Mucosa of gallbladder (tissue), 1 donor: Measurements from ENCODE around the gene FBXO44. TPM values are rescaled to one million over a fixed set of nuclear protein-coding genes. Genes with fewer than 3 reads are reported as not detected.
"Not testable (repeated sequence)": the region's sequence is repeated elsewhere in the genome, so short reads cannot be mapped to it uniquely, and the experiment has no call there.

Source experiments
- DNase-seq: peaks from one replicate; pipeline ENCODE4 v3.0.0-alpha.2; 2020; ENCODE audit warnings: low spot score
- total RNA-seq: library from RNA; stranded (reverse); gene quantifications from one replicate; pipeline ENCODE4 v1.2.1, GENCODE V29; 2021
- donor health status: DM: no; HTN: no; CAD: no.

Gene FBXO44, protein sequence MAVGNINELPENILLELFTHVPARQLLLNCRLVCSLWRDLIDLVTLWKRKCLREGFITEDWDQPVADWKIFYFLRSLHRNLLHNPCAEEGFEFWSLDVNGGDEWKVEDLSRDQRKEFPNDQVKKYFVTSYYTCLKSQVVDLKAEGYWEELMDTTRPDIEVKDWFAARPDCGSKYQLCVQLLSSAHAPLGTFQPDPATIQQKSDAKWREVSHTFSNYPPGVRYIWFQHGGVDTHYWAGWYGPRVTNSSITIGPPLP
- total RNA-seq: 43.6 TPM

DNA sequence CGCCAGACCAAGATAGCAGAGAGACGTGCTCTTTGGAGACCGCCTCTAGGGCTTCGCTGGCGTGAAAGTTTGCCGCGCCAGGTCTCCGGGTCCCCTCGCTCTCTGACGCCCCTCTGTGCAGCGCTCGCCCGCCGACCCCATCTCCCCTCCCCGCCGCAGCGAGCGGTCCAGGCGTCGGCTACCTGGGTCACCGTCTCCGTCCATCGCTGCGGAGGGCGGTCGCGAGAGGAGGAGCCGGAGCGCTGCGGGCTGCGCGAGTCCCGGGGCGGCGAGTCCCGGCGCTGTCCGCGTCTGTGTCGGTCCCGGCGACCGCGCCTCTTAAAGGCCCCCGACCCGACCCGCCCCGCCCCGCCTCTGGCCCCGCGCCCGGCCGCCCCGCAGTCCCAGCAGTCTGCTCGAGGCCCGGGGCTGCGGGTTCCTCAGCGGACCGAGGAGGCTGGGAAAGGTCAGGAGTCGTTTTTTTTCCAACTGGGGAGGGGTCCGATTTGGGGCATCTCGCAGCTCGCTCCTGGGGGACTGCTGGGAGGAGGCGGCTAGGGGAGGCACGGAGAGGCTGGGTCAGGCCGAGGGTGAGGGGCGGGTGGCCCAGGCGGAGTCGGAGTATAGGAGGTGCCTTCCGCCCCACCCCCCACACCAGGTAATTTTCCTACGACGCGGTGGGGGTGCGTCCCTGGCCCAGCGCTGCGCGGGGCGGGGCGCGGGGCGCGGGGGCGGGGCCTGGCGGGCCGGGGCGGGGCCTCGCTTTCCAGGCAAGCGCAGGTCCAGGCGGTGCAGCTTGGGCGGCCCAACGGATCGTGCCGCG lies at the start of gene FBXO44, which contains the start of gene FBXO2:
TSS of gene FBXO44 (plus strand) at position 741 of the 802 bp plus-strand sequence. CDS start 959 bp downstream, outside the sequence.
TSS of gene FBXO2 (minus strand) at position 293 of the 802 bp plus-strand sequence. CDS start at position 204, 89 bp downstream.
- peak; percentile 66 for DNase-seq

DNA sequence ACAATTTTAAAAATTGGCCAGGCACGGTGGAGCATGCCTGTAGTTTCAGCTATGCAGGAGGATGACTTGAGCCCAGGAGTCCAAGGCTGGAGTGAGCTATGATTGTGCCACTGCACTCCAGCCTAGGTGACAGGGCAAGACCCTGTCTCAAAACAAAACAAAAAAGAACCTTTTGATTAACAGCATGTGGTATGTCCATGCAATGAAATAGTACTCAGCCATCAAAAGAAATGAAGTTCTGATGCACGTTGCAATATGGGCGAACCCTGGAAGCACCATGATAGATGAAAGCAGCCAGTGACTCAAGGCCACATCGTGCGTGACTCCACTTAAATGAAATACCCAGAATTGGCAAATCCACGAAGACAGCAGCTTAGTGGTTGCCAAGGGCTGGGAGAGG lies 47.9 kb upstream of the FBXO44 start:
- DNase-seq: no peak

DNA sequence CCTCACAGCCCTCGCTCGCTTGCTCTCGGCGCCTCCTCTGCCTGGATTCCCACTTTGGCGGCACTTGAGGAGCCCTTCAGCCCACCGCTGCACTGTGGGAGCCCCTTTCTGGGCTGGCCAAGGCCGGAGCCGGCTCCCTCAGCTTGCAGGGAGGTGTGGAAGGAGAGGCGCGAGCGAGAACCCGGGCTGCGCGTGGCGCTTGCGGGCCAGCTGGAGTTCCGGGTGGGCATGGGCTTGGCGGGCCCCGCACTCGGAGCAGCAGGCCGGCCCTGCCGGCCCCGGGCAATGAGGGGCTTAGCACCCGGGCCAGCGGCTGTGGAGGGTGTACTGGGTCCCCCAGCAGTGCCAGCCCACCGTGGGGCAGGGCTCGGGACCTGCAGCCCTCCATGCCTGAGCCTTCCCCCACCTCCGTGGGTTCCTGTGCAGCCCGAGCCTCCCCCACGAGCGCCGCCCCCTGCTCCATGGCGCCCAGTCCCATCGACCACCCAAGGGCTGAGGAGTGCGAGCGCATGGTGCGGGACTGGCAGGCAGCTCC lies 46.0 kb upstream of the FBXO44 start:
- DNase-seq: not testable (repeated sequence)

DNA sequence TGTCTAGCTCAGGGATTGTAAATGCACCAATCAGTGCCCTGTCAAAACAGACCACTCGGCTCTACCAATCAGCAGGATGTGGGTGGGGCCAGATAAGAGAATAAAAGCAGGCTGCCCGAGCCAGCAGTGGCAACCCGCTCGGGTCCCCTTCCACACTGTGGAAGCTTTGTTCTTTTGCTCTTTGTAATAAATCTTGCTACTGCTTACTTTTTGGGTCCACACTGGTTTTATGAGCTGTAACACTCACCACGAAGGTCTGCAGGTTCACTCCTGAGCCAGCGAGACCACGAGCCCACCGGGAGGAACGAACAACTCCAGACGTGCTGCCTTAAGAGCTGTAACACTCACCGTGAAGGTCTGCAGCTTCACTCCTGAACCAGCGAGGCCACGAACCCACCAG lies 45.3 kb upstream of the FBXO44 start:
- DNase-seq: not testable (repeated sequence)

DNA sequence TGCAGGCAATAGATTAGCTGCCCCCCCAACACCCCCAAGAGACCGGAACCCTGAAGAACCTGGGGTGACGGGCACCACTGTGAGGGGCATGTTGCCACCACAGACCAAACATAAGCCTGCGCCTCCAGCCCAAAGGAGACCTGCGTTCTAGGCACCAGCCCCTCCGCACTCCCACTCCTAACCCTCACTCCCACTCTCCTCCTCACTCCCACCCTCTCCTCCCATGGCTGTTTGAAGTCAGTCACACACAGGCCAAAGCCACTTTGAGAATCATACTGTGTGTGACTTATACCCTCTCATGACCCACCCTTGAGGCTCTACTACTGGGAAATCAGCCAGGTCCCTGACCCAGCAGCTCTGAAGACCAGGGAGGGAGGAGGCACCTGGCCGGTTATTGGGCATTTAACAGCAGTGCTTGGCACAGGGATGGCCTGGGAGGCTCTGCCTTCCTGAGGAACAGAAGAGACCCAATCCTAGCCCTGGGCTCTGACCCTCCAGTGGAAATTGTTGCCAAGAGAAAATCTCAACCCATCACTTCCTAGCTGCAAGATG lies 44.0 kb upstream of the FBXO44 start:
- DNase-seq: no peak

DNA sequence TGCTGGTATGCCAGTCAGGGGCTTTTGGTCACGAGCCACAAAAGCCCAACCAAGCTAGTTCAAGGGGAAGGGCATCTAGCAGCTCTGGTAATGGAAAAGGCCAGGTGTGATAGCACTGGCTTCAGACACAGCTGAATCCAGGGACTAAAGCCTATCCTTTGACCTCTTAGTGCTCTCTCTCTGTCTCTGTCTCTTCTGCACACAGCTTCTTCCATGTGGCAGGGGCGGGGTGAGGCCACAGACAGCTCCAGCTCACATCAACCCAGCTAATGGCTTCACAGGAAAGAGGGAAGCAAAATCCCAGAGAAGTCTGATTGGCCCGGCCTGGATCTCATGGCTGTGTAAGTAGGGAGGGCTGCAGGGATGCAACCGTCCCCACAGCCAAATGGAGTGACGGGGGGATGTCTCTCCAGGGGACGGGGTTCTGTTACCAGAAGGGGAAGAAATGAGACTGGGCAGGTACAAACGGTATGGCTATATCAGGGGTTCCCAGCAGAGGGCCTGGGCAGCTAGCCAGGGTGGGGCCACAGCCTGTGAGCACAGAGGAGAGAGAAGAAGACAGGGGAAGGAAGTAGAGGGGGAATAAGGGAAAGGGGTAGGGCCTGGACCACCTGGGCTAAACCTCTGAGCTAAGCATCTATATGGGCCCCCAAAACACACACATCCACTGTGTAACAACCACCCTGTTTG lies 42.9 kb upstream of the FBXO44 start:
- DNase-seq: no peak

DNA sequence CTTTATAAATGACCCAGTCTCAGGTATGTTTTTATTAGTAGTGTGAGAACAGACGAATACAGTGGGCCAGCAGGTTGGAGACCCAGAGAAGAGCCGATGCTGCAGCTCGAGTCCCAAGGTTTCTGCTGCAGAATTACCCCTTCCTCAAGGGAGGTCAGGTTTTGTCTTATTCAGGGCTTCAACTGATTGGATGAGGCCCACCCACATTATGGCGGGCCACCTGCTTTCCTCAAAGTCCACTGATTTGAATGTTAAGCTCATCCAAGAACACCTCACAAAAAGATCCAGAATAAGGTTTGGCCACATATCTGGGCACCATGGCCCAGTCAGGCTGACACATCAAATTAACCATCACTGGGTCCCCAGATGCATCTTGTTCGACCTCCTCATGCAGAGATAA lies 41.3 kb upstream of the FBXO44 start:
- DNase-seq: no peak

DNA sequence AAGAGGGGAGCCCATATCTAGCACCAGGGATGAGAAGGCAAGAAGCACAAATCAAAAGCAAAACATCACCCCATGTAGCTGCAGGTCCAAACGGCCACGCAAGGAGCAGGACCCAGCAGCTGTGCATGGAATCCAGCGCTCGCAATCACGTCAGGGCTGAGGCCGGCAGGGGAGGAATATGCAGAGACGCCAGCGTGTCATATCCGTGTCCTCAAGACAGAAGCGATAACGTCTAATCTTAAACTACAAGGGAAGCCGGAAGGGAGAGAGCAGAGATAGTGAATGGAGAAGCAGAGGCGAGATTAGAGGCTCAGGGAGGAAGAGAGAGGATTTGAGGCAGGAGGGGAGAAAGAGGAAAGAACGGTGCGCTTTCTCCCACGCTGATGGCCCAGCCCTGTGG lies 39.6 kb upstream of the FBXO44 start:
- DNase-seq: no peak

DNA sequence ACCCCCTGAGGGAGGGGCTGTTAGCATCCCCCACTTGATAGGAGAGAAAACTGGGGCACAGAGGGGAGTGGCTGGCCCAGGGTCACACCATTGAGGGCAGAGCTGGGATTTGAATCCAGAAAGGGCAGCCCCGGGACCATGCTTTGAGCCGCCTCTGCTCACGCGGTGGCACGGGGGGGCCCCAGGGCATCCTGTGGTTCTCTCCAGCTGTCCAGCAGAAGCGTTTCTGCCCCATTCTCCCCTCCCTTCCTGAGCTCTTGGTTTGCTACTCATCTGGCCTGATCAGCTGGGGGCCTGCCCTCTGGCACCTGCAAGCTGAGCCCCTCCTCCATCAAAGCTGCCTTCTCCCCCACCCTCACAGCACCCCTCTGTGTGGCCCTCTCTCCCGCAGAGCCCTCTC lies 37.9 kb upstream of the FBXO44 start:
- no peak for DNase-seq

DNA sequence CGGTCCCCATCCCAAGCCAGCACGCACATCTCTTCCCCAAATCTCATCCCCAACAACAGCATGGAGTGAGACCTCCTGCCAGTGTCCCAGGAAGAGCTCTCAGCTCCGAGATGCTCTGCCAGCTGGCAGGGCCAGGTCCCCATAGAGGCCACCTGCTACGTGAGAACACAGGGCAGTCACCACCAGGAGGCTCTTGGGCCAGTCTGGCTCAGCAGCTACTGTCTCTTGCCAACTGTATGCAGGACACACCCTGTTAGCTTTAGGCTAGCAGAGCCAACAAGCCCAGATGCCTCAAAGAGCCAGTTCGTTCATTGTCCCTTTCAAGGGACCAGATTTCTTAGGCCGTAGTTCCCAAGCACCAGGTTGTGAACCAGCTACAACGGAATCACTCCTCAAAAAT lies 37.4 kb upstream of the FBXO44 start:
- no peak for DNase-seq

DNA sequence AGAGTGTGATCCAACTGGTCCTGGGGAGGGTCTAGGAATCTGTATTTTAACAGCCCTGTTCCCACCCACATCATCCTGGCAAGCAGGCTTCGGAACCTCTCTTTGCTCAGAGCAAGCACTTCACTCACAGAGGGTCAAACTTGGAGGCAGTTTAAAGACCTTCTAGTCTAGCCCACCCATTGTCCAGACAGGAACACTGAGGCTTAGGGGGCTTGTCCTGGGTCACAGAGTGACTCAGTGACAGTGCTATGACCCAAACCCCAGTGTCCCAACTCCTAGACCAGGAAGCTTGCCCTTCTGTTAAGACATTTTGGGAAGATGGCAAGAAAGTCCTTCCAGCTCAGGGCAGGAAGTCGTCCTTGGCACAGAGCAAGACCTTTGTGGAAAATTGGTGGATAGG lies 36.9 kb upstream of the FBXO44 start:
- DNase-seq: no peak

DNA sequence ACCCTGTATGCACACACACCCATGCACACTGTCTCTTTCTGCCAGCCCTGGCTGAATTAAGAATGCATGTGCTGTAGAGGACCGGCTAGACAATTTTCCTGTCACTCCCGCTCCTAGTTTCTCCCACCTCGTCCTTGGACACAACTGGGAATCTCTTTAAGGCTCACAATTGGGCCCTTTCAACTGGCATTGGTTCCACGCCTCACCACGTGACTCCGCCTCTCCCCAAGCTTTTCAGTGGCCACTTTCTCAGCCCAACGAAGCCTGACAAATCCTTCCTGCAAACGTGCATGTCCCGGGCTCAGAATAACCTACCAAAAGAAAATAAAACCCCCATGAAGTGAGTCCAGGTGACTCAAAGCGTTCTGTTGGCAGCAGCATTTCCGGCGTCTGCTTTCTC lies 34.3 kb upstream of the FBXO44 start:
- no peak for DNase-seq

DNA sequence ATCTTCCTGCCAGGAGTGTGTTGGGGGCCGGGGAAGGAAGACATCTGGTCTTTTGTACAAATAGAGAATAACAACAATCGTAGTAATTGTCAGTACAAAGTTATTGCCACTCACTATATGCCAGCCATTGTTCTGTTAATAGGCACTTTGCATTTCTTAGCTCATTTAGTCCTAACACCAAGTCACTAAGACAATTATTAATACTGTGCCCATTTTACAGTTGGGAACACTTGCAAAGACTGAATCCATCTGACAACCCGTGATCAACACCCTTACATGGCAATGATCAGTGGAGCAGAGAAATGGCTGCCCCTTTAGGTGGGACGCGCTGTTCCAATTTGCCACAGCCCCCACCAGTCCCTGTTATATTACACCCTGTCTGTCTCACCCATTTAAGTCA lies 33.8 kb upstream of the FBXO44 start:
- DNase-seq: no peak

DNA sequence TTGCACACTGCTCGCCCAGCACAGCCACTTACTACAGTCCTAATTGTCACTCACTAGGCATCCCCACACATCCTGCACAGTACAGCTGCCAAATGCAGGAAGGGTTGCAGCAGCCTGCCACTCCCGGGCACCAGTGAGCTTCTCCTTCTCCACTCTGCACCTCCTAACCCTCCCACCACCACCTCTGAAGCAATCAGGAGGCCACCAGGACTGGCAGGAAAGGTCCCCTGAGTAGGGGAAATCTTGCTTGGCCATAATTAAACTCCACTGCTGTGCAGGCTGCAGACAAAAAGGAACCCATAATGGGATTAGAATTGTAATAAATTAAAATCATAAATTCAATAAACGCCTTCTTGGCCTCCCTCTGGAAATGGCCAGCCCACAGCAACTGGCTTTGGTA lies 32.3 kb upstream of the FBXO44 start:
- no peak for DNase-seq

DNA sequence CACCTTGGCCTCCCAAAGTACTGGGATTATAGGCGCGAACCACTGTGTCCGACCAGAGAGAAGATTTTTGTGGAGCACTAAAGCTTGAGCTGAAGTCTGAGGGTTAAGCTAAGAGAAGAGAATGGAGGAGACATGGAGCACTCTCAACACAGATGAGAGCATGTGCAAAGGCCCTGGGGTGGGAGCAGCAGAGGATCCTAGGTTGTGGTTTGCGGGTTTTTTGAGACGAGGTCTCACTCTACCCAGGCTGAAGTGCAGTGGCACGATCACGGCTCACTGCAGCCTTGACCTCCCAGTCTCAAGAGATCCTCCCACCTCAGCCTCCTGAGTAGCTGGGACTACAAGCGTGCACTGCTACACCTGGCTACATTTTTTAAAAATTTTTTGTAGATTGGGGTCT lies 31.0 kb upstream of the FBXO44 start:
- DNase-seq: no peak

DNA sequence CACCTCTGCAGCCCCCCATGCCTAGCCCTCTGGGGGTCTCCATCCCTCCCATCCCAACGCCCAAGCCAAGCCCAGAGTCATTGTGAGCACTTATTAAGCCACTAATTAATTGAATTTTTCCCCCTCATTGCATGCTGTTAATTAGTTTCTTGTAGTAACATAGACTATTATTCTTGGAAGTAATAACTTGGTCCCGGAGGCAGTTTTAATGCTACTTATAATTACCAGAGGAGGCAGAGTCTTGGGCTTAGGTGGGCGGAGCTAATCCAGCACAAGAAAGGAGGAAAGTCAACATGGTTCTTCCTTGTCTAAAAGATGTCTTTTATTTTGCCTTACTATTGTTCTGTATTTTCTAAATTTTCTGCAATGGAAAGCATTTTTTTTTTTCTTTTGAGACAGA lies 28.1 kb upstream of the FBXO44 start:
- no peak for DNase-seq

DNA sequence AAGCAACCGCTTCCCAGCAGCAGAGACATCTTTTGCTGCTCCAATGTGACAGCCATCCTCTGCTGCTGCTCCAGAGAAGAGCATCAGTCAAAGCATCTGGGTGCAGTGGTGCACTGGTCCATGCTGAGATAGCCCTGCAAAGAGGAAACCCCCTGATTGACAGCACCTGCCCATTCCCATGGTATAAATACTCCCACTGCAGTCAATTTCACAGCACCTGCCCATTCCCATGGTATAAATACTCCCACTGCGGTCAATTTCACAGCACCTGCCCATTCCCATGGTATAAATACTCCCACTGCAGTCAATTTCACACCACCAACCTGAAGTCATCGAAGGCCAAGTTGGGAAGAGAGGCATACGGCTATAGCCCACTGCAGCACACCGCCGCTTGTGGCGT lies 25.9 kb upstream of the FBXO44 start:
- DNase-seq: no peak

DNA sequence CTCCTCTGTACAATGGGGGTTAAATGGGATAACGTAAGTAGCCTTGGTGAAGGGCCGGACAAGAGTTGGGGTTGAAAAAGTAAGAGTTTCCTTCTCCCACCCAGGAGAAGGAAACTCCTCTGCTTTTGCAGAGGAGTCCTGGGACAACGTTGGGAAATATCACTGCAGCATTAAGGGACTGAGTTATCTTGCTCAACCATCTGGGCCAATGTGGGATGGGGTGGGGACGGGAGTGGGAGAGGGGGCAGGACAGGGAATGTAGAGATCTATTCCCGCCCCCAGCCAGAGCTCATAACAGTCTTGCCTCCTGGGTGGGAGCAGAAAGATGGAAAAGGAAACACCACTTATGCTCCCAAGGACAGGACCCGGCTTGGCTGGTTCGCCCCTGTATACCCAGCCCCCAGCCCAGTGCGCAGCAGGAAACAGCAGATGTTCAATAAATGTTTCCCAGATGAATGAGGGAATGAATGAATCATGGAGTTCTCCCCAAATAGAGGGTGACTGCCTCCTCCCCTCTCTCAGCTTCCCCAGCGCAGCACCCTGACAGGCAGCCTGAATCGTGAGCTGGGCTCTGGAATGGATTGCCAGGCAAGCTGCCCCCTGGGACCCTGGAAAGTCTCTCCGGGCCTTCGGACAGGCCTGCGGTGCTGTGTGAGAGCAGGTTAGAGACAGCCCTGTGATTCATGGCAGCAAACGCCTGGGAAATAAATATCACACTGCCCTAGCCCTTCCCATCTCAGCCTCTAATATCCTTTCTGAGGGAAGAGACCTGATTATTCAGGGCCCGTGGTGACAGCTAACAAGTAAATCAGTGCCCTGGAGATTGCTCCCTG lies 25.3 kb upstream of the FBXO44 start:
- no peak for DNase-seq

DNA sequence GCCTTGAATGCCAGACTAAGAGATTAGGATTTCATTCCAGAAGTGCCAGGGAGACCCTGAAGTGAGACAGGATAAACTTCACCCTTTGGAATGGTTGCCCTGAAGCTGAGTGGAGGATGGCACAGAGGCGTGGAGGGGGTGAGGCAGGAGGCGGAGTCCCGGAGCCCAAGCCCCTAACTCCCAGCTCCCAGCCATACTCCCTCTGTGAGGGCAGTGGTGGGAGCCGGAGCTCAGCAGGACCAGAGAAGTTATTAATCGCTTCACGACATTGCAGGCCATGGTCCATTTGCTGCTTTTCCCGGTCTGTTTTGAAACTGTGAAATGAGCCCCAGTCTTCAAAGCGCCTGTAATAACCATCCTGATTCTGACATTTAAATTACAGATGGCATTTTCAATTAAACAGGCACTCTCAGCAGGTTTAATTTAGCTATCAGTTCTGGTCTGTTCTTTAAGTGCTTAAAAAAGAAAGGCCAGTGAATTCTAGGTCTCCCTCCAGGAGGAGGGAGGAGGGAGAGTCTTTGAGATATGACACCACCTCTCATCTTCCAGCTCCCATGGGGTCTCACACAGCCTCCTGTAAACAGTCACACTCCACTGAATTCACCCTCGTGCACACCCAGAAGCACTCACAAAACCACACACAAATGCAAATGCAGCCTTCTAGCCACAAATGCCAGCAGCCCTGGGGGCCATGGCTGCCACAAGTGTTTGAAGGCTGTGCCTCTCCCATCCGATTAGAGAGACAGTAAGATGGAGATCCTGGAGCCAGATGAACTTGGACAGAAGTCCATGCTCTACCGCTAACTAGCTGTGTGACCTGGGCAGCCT lies 20.1 kb upstream of the FBXO44 start:
- DNase-seq: no peak

DNA sequence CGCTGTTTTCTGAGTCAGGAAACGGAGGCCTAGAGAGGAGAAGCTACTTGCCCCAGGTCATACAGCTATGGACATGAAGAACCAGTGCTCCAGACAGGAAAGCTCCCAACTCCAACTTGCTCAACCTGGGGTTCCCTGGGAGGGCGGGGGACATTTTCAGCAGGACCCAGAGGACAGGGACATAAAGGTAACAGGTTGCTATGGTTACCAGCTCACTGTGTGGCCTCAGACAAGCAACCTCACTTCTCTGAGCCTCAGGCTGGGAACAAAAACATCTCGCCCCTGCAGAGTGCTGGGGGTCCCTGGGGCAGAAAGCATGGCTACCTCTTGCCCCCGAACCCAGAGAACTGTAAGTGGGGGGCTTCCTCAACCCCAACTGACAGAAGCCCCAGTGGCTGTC lies 16.6 kb upstream of the FBXO44 start:
- DNase-seq: no peak
